A549 (cell line): ENCODE measurements around the gene LIN7A.

Experiments used
- CBX8 ChIP-seq: fragments of 200-600 bp; sonication (generic); IDR thresholded peaks from 2 replicates; pipeline ENCODE4 v1.6.1; 2016
- CEBPB ChIP-seq, 2 experiments: fragments of >200 bp in 1 of 2; sonication (Bioruptor Twin) in 1 of 2; formaldehyde crosslinking in 1 of 2; IDR thresholded peaks; 2 replicates each; pipeline ENCODE4 v1.6.1; 2012 to 2016
- CHD2 ChIP-seq: fragments of 150-350 bp; IDR thresholded peaks from 2 replicates; pipeline ENCODE4 v1.6.1; 2014; ENCODE audit warnings: low read length; ENCODE audit not compliant: partially characterized antibody
- ELK1 ChIP-seq: fragments of 150-350 bp; IDR thresholded peaks from 2 replicates; pipeline ENCODE4 v1.6.1; 2014; ENCODE audit warnings: low read depth, mild to moderate bottlenecking, low read length
- ESRRA ChIP-seq: fragments of 150-350 bp; IDR thresholded peaks from 2 replicates; pipeline ENCODE4 v1.6.1; 2014; ENCODE audit warnings: mild to moderate bottlenecking, low read length, borderline replicate concordance
- MAZ ChIP-seq: fragments of 150-350 bp; IDR thresholded peaks from 2 replicates; pipeline ENCODE4 v1.6.1; 2014; ENCODE audit warnings: antibody characterized with exemption, low read depth, low read length, borderline replicate concordance
- POLR2A ChIP-seq: IDR thresholded peaks from 2 replicates; pipeline ENCODE4 v1.6.1; 2012; ENCODE audit warnings: mild to moderate bottlenecking, low read length
- POLR2AphosphoS2 ChIP-seq: conservative IDR thresholded peaks from 2 replicates; pipeline ENCODE4 v1.6.1; 2012; ENCODE audit warnings: low read length, improper control_type of control experiment, inconsistent platforms
- ZC3H11A ChIP-seq: fragments of 450-650 bp; IDR thresholded peaks from 2 replicates; pipeline ENCODE4 v1.6.1; 2014; ENCODE audit warnings: antibody characterized with exemption, mild to moderate bottlenecking
- TF ChIP-seq, protein P1 (sequence below): fragments of >200 bp; sonication (Bioruptor Twin); formaldehyde crosslinking; IDR thresholded peaks from 3 replicates; pipeline ENCODE4 v1.5.1; 2016
- TF ChIP-seq, protein P2 (sequence below): IDR thresholded peaks from 2 replicates; pipeline ENCODE4 v1.6.1; 2012
- TF ChIP-seq, protein P3 (sequence below): fragments of 450-650 bp; IDR thresholded peaks from 2 replicates; pipeline ENCODE4 v1.6.1; 2014; ENCODE audit warnings: antibody characterized with exemption

- TF ChIP-seq CEBPB (IDR thresholded peaks at IDR 0.05) = no peak
- TF ChIP-seq MAZ = no peak
- TF ChIP-seq, protein P1, sequence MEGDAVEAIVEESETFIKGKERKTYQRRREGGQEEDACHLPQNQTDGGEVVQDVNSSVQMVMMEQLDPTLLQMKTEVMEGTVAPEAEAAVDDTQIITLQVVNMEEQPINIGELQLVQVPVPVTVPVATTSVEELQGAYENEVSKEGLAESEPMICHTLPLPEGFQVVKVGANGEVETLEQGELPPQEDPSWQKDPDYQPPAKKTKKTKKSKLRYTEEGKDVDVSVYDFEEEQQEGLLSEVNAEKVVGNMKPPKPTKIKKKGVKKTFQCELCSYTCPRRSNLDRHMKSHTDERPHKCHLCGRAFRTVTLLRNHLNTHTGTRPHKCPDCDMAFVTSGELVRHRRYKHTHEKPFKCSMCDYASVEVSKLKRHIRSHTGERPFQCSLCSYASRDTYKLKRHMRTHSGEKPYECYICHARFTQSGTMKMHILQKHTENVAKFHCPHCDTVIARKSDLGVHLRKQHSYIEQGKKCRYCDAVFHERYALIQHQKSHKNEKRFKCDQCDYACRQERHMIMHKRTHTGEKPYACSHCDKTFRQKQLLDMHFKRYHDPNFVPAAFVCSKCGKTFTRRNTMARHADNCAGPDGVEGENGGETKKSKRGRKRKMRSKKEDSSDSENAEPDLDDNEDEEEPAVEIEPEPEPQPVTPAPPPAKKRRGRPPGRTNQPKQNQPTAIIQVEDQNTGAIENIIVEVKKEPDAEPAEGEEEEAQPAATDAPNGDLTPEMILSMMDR = no peak
- no peak for TF ChIP-seq ELK1
- TF ChIP-seq CHD2 = no peak
- no peak for TF ChIP-seq ESRRA
- TF ChIP-seq CBX8 = no peak
- TF ChIP-seq, protein P2, sequence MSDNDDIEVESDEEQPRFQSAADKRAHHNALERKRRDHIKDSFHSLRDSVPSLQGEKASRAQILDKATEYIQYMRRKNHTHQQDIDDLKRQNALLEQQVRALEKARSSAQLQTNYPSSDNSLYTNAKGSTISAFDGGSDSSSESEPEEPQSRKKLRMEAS = no peak
- no peak for TF ChIP-seq POLR2AphosphoS2
- TF ChIP-seq, protein P3, sequence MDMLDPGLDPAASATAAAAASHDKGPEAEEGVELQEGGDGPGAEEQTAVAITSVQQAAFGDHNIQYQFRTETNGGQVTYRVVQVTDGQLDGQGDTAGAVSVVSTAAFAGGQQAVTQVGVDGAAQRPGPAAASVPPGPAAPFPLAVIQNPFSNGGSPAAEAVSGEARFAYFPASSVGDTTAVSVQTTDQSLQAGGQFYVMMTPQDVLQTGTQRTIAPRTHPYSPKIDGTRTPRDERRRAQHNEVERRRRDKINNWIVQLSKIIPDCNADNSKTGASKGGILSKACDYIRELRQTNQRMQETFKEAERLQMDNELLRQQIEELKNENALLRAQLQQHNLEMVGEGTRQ = no peak
- TF ChIP-seq ZC3H11A = no peak
- TF ChIP-seq POLR2A = no peak
Measured at GRCh38 chr12:80925237-80925636, 12.5 kb downstream of the LIN7A start.
